ENCODE measurements around the gene AGPS. TPM values are rescaled to one million over a fixed set of nuclear protein-coding genes. Genes with fewer than 3 reads are reported as not detected.

Gene AGPS
- total and polyA plus RNA-seq, 2 donors (not counting 1 experiment from before 2014, with no cell fraction given) = 2.2 to 25.5 TPM

DNA sequence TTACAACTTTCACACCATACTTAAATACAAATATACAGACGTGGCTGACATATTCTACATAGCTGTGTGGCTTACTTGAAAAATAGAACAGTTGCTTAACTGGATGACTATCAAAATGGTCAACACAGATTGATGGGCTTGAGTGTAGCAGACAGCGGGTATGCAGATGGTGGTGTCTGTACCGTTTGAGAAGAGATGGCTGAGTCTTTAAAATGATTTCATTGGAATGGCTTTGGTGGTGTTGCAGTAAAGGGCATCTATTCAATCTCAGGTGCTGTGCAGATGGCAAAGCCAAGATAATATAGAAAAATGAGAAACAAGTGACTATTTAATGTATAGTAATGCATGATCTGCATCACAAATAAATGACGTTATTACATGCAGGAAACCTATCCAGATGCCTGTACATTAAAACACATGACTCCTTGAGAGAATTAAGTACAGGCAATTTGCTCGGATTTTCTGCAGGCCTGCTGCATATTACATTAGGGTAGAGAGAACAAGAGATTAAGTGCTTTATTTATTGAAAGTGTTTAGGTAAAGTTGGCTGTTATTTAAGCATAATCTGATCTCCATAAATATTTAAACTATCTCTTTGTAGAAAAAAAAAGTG, 68.5 kb downstream of the AGPS start:
- ATAC-seq (ENCODE audit: low read depth) = no peak

DNA sequence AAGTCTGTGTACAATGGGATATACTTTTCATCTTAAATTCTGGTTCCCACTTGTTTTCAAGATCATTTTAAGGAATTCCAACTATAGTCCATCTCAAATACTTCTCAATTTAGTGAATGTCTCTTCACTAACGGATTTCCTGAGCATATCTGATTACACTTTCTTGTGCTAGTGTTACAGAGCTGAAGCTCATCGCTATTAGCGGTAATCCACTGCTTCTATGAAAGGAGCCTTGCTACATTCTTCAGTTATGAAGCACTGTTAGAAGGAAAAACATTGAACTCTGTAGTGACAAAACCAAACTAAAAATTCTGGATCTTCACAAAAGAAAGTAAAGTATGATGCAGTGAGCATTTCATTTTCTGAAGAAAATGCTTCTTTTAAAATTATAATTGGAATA, 72.0 kb downstream of the AGPS start:
- no peaks in the 10 kb centered on the region for H3K4me1 Mint-ChIP-seq
- H3K27me3 Mint-ChIP-seq = no peaks in the 10 kb centered on the region
- H3K27me3 ChIP-seq (replicated peaks in 1 of 4; ENCODE audit: control extremely low read depth in 1 of 4, control insufficient read depth in 3 of 4, insufficient read depth in 4 of 4, low read length in 3 of 4) = no peaks in the 10 kb centered on the region
- intact Hi-C loops (cut with micrococcal nuclease) = no loop called here
- WGBS (ENCODE audit: insufficient coverage) = no CpG with 5 or more reads among the region's 3 CpGs
- ChIA-PET CTCF (no interaction called here), POLR2A (no interaction called here)
- DNase-seq = no peak
- peaks cover 0 to 16% (median 0%) of the 10 kb centered on the region in 3 donors for H3K9me3 ChIP-seq (ENCODE audit: control extremely low read depth in 1 of 3, control insufficient read depth in 2 of 3, insufficient read depth in 1 of 3, low read length in 2 of 3)
- no peaks in the 10 kb centered on the region for H4K20me1 ChIP-seq (ENCODE audit: control insufficient read depth, insufficient read depth, low read length, poor library complexity, severe bottlenecking)
- H3K9ac ChIP-seq (ENCODE audit: low read length) = no peak overlapping the region
- H3K4me3 Mint-ChIP-seq = no peak overlapping the region
- H3K4me3 ChIP-seq (ENCODE audit: control extremely low read depth in 1 of 5, extremely low read depth in 1 of 5, insufficient read depth in 1 of 5, low read depth in 2 of 5, low read length in 4 of 5) = no peak overlapping the region
- no peaks in the 10 kb centered on the region for H3K4me1 ChIP-seq (ENCODE audit: control insufficient read depth in 2 of 2, insufficient read depth in 2 of 2, low read length in 2 of 2)
- TF ChIP-seq EZH2 (IDR thresholded peaks at IDR 0.05; ENCODE audit: borderline replicate concordance, insufficient read depth, low read depth, low read length, poor library complexity, severe bottlenecking) = no peak
- TF ChIP-seq, protein P1, sequence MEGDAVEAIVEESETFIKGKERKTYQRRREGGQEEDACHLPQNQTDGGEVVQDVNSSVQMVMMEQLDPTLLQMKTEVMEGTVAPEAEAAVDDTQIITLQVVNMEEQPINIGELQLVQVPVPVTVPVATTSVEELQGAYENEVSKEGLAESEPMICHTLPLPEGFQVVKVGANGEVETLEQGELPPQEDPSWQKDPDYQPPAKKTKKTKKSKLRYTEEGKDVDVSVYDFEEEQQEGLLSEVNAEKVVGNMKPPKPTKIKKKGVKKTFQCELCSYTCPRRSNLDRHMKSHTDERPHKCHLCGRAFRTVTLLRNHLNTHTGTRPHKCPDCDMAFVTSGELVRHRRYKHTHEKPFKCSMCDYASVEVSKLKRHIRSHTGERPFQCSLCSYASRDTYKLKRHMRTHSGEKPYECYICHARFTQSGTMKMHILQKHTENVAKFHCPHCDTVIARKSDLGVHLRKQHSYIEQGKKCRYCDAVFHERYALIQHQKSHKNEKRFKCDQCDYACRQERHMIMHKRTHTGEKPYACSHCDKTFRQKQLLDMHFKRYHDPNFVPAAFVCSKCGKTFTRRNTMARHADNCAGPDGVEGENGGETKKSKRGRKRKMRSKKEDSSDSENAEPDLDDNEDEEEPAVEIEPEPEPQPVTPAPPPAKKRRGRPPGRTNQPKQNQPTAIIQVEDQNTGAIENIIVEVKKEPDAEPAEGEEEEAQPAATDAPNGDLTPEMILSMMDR (IDR thresholded peaks at IDR 0.05) = no peak
- ATAC-seq (ENCODE audit: low read depth) = no peak
- peaks cover 8 to 19% of the 10 kb centered on the region in 2 experiments for H3K36me3 ChIP-seq (replicated peaks in 1 of 2; ENCODE audit: control extremely low read depth in 1 of 2, control insufficient read depth in 1 of 2, extremely low read depth in 1 of 2, insufficient read depth in 2 of 2, low read length in 1 of 2)
- no peak overlapping the region for H3K27ac ChIP-seq (ENCODE audit: low read length in 2 of 2)
- H3K4me2 ChIP-seq (replicated peaks; ENCODE audit: low read depth, low read length, poor library complexity, severe bottlenecking) = no peak overlapping the region
- H3K27ac Mint-ChIP-seq = no peak overlapping the region
- H2AFZ ChIP-seq (ENCODE audit: insufficient read depth, low read depth, low read length, poor library complexity, severe bottlenecking) = no peak overlapping the region
- no peaks in the 10 kb centered on the region for H3K79me2 ChIP-seq (ENCODE audit: control insufficient read depth, insufficient read depth, low read length)
- H3K9me3 Mint-ChIP-seq (ENCODE audit: insufficient read depth) = peaks cover 1% of the 10 kb centered on the region

More for the DNA sequence above, 68.5 kb downstream of the AGPS start:
- no peaks in the 10 kb centered on the region for H3K79me2 ChIP-seq (ENCODE audit: control insufficient read depth, insufficient read depth, low read length)
- no peaks in the 10 kb centered on the region for H3K4me1 ChIP-seq (ENCODE audit: control insufficient read depth in 2 of 2, insufficient read depth in 2 of 2, low read length in 2 of 2)
- 96% methylated on average over 2 of the region's 5 CpGs for WGBS (ENCODE audit: insufficient coverage)
- no peak overlapping the region for H3K9ac ChIP-seq (ENCODE audit: low read length)
- Mint-ChIP-seq H3K27ac (no peak overlapping the region), H3K9me3 (ENCODE audit: insufficient read depth) (peaks cover 2% of the 10 kb centered on the region), H3K27me3 (no peaks in the 10 kb centered on the region), H3K4me3 (no peak overlapping the region), H3K4me1 (no peaks in the 10 kb centered on the region)
- ChIA-PET POLR2A (no interaction called here), CTCF (no interaction called here)
- no peak overlapping the region for H3K4me3 ChIP-seq (ENCODE audit: control extremely low read depth in 1 of 5, extremely low read depth in 1 of 5, insufficient read depth in 1 of 5, low read depth in 2 of 5, low read length in 4 of 5)
- no peaks in the 10 kb centered on the region for H3K27me3 ChIP-seq (replicated peaks in 1 of 4; ENCODE audit: control extremely low read depth in 1 of 4, control insufficient read depth in 3 of 4, insufficient read depth in 4 of 4, low read length in 3 of 4)
- peaks cover 6 to 22% of the 10 kb centered on the region in 2 experiments for H3K36me3 ChIP-seq (replicated peaks in 1 of 2; ENCODE audit: control extremely low read depth in 1 of 2, control insufficient read depth in 1 of 2, extremely low read depth in 1 of 2, insufficient read depth in 2 of 2, low read length in 1 of 2)
- no peaks in the 10 kb centered on the region for H4K20me1 ChIP-seq (ENCODE audit: control insufficient read depth, insufficient read depth, low read length, poor library complexity, severe bottlenecking)
- DNase-seq = no peak
- H2AFZ ChIP-seq (ENCODE audit: insufficient read depth, low read depth, low read length, poor library complexity, severe bottlenecking) = no peak overlapping the region
- H3K27ac ChIP-seq (ENCODE audit: low read length in 2 of 2) = no peak overlapping the region
- TF ChIP-seq, protein P1 (IDR thresholded peaks at IDR 0.05) = no peak
- no peak for TF ChIP-seq EZH2 (IDR thresholded peaks at IDR 0.05; ENCODE audit: borderline replicate concordance, insufficient read depth, low read depth, low read length, poor library complexity, severe bottlenecking)
- H3K4me2 ChIP-seq (replicated peaks; ENCODE audit: low read depth, low read length, poor library complexity, severe bottlenecking) = no peak overlapping the region
- intact Hi-C loops (cut with micrococcal nuclease) = no loop called here
- peaks cover 0 to 10% (median 0%) of the 10 kb centered on the region in 3 donors for H3K9me3 ChIP-seq (ENCODE audit: control extremely low read depth in 1 of 3, control insufficient read depth in 2 of 3, insufficient read depth in 1 of 3, low read length in 2 of 3)

All from B cell (primary cell).